Spleen (tissue), 11 donors: ENCODE data around the gene ALG14. TPM values are rescaled to one million over a fixed set of nuclear protein-coding genes. Genes with fewer than 3 reads are reported as not detected.

ENCODE experiments used
- DNase-seq: peaks from one replicate; pipeline ENCODE4 v3.0.0-alpha.2; 2020
- H3K27ac ChIP-seq, 8 donors: fragments of 200-600 bp; sonication (generic) in 7 of 8; 1 replicate in 4 of 8; 2 replicates in 4 of 8; pipeline versions ENCODE4 v1.5.0 to v1.8.0; 2016 to 2021; ENCODE audit warnings: inconsistent platforms in 4 of 8, mild to moderate bottlenecking in 4 of 8, moderate library complexity in 1 of 8
- H3K27me3 ChIP-seq, 7 donors: fragments of 200-600 bp; sonication (generic) in 6 of 7; replicated peaks in 1 of 7; 1 replicate in 4 of 7; 2 replicates in 3 of 7; pipeline versions ENCODE4 v1.5.0 to v1.8.0; 2016 to 2021; ENCODE audit warnings: inconsistent platforms in 3 of 7, mild to moderate bottlenecking in 1 of 7
- H3K36me3 ChIP-seq, 6 donors: fragments of 200-600 bp; sonication (generic) in 5 of 6; 1 replicate in 4 of 6; 2 replicates in 2 of 6; pipeline versions ENCODE4 v1.5.0 to v1.8.0; 2016 to 2021; ENCODE audit warnings: inconsistent platforms in 2 of 6
- H3K4me1 ChIP-seq, 6 donors: fragments of 200-600 bp; sonication (generic) in 5 of 6; 1 replicate in 3 of 6; 2 replicates in 3 of 6; pipeline versions ENCODE4 v1.5.0 to v1.8.0; 2016 to 2021; ENCODE audit warnings: inconsistent platforms in 3 of 6
- H3K4me3 ChIP-seq, 8 donors: fragments of 200-600 bp; sonication (generic) in 7 of 8; 1 replicate in 4 of 8; 2 replicates in 4 of 8; pipeline versions ENCODE4 v1.5.0 to v1.8.0; 2016 to 2021; ENCODE audit warnings: inconsistent platforms in 4 of 8, mild to moderate bottlenecking in 4 of 8, moderate library complexity in 2 of 8
- H3K9me3 ChIP-seq, 8 donors: fragments of 200-600 bp; sonication (generic) in 7 of 8; 1 replicate in 4 of 8; 2 replicates in 4 of 8; pipeline versions ENCODE4 v1.5.0 to v1.8.0; 2016 to 2021; ENCODE audit warnings: inconsistent platforms in 4 of 8
- POLR2A ChIP-seq, 3 donors: fragments of 450-650 bp; IDR thresholded peaks; one replicate each; pipeline ENCODE4 v1.5.1; 2017; ENCODE audit warnings: antibody characterized with exemption in 3 of 3, mild to moderate bottlenecking in 1 of 3
- POLR2AphosphoS5 ChIP-seq, 3 donors: sonication (generic); formaldehyde crosslinking; IDR thresholded peaks; one replicate each; pipeline ENCODE4 v1.5.1; 2017; ENCODE audit warnings: antibody characterized with exemption in 3 of 3
- WGBS, 5 donors: extraction: QIAGEN DNeasy Blood & Tissue Kit in 3 of 5; methylation state at CpG; one replicate each; pipeline versions ENCODE4 v1.1.5 to v1.1.7; 2013 to 2018; 5-methylcytosine and 5-hydroxymethylcytosine counted together
- intact Hi-C: fragments of 100-400 bp; cut with DNase I; formaldehyde crosslinking; loops from one replicate; pipeline ENCODE4 v1.15.0; 2023; ENCODE audit warnings: low total_unique reads
- polyA plus RNA-seq, 3 donors: library from polyadenylated mRNA; stranded (reverse); fragments of 200-250 nt; gene quantifications; one replicate each; pipeline ENCODE4 v1.2.1, GENCODE V29; 2013
- total RNA-seq, 7 donors: library from RNA; depleted of rRNA in 3 of 7; stranded (reverse); fragments of >200 nt in 3 of 7; fragmentation: NEBNext Ultra II Directional in 4 of 7; extraction: Animal tissue kit (Norgen Biotek cat#: 25700) in 4 of 7; gene quantifications; one replicate each; pipeline versions ENCODE4 v1.1.0 to v1.2.1, GENCODE V29; 2016 to 2021
- TF ChIP-seq, protein P1 (sequence below), 11 experiments: fragments of 200-600 bp in 7 of 11; fragments of 450-650 bp in 4 of 11; sonication (generic) in 4 of 11; IDR thresholded peaks in 8 of 11; conservative IDR thresholded peaks in 3 of 11; 1 replicate in 7 of 11; 2 replicates in 4 of 11; pipeline versions ENCODE4 v1.4.0 to v1.8.0; 2016 to 2021; ENCODE audit warnings: antibody characterized with exemption in 11 of 11, inconsistent platforms in 4 of 11, mild to moderate bottlenecking in 1 of 11
- donor health status: healthy with polysubstance abuse.
- donor health status: DM: no; HTN: no; CAD: no; lungs with moderate emphysema.
- donor health status: DM: no; HTN: no; CAD: no.
- donor health status: Bipolar disorder and iron deficiency.
- donor health status: healthy.
- donor health status: DM: no; HTN: no; CAD: no.
- donor health status: DM: yes; HTN: yes; CAD: no.

Gene ALG14
- total and polyA plus RNA-seq, 10 donors: 0.78 to 6.0 (median 1.2) TPM

DNA sequence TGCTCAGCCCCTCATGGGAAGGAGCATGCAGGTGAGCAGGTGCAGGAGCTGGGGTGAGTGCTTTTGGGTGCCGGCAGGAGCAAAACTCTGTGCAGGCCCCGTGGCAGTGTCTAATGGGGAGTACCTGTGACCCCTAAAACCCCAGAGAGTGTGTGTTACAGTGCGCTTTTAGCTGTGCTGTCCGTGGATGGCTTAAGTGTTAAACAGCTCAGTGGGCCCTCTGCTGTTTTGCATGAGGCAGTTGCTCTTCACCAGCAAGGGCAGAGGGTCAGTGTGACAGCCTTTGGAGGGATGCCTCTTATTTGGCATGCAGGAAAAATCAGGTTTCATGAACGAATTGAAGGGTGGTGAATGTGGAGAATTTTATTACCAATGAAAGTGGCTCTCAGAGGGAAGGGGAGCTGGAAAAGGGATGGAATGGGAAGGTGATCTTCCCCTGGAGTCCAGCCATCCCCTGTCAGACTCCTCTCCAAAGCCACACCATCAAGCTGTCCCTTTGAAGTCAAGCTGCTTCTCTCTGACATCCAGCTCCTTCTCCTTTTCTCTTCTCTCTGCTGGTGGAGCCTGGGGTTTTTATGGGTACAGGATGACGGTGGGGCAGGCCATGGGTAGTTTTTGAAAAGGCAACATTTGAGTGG, 17.0 kb upstream of the ALG14 start:
- peaks cover 0 to 6% (median 0%) of the 10 kb centered on the region in 7 donors for H3K27me3 ChIP-seq
- TF ChIP-seq POLR2AphosphoS5 (IDR thresholded peaks at IDR 0.05) (no peak), POLR2A (IDR thresholded peaks at IDR 0.05) (no peak)
- TF ChIP-seq, protein P1, sequence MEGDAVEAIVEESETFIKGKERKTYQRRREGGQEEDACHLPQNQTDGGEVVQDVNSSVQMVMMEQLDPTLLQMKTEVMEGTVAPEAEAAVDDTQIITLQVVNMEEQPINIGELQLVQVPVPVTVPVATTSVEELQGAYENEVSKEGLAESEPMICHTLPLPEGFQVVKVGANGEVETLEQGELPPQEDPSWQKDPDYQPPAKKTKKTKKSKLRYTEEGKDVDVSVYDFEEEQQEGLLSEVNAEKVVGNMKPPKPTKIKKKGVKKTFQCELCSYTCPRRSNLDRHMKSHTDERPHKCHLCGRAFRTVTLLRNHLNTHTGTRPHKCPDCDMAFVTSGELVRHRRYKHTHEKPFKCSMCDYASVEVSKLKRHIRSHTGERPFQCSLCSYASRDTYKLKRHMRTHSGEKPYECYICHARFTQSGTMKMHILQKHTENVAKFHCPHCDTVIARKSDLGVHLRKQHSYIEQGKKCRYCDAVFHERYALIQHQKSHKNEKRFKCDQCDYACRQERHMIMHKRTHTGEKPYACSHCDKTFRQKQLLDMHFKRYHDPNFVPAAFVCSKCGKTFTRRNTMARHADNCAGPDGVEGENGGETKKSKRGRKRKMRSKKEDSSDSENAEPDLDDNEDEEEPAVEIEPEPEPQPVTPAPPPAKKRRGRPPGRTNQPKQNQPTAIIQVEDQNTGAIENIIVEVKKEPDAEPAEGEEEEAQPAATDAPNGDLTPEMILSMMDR (IDR thresholded peaks at IDR 0.05 in 8 of 11, conservative IDR thresholded peaks at IDR 0.05 in 3 of 11): no peak
- H3K4me1 ChIP-seq: no peaks in the 10 kb centered on the region
- no peaks in the 10 kb centered on the region for H3K36me3 ChIP-seq
- H3K9me3 ChIP-seq: peaks cover 0 to 16% (median 5%) of the 10 kb centered on the region in 8 donors
- no peak for DNase-seq
- intact Hi-C loops: loop anchor here (10.0 kb wide), 1 partner anchor 145 kb away; the partner anchor contains the start of gene RWDD3
- 88 to 90% (median 89%) methylated on average over 4 to 6 of the region's 6 CpGs for WGBS, 5 donors
- H3K4me3 ChIP-seq: no peak overlapping the region
- H3K27ac ChIP-seq: no peak overlapping the region

DNA sequence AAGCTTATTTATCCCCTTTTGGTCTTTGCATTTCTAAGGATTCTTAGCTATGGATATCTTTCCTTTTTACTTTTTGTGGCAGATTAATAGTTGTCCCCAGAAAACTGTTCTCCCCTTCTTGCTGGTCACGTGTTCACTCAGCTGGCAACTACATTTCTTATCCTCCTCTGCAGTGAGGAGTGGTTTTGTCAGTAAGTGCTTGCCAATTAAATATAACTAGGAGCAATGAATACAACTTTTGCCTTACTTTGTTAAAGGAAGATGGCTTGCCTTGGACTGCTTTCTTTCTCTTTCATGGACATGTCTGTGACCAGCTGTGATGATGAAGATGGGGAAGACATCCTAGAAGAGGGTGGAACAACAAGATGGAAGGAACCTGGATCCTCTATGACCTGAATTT, 15.6 kb upstream of the ALG14 start:
- intact Hi-C loops: loop anchor here (10.0 kb wide), 1 partner anchor 146 kb away; the partner anchor contains the start of gene RWDD3
- Histone ChIP-seq H3K9me3 (peaks cover 0 to 16% (median 5%) of the 10 kb centered on the region in 8 donors), H3K36me3 (no peaks in the 10 kb centered on the region), H3K27me3 (peaks cover 0 to 6% (median 0%) of the 10 kb centered on the region in 7 donors), H3K4me3 (no peak overlapping the region), H3K27ac (no peak overlapping the region), H3K4me1 (no peaks in the 10 kb centered on the region)
- no peak for DNase-seq
- no peak for TF ChIP-seq POLR2AphosphoS5 (IDR thresholded peaks at IDR 0.05)
- TF ChIP-seq POLR2A (IDR thresholded peaks at IDR 0.05): no peak
- TF ChIP-seq, protein P1 (IDR thresholded peaks at IDR 0.05 in 8 of 11, conservative IDR thresholded peaks at IDR 0.05 in 3 of 11): no peak
- WGBS, 5 donors: 65 to 96% (median 81%) methylated on average over 1 of the region's 1 CpG

DNA sequence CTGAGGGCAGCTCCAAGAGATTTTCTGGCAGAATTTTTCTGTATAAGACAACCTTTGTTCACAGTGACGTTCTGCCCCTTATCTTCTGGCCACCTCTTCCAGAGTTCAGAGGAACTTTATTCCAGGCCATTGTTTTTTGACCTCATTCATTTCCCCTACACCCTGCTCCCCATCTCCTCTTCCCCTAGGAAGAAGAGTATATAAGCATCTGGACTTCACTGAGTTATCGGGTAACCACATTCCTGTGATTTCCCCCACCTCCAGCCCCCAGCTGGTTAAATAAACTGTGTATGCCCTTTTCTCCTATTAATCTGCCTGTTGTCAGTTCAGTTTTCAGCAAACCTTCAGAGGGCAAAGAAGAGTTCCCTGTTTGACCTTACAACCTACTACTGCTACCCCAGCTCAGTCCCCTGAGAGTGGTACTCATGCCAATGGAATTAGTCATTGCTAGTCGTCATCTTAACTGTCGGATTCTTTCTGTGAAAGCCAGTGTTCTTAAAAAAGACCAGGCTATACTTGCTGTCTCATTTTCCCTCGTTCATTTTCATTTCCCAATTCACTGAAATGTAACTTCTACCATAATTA, 14.3 kb upstream of the ALG14 start:
- TF ChIP-seq POLR2A (IDR thresholded peaks at IDR 0.05) (no peak), POLR2AphosphoS5 (IDR thresholded peaks at IDR 0.05) (no peak)
- TF ChIP-seq, protein P1 (IDR thresholded peaks at IDR 0.05 in 8 of 11, conservative IDR thresholded peaks at IDR 0.05 in 3 of 11): no peak
- intact Hi-C loops: loop anchor here (10.0 kb wide), 1 partner anchor 148 kb away; the partner anchor contains the start of gene RWDD3
- no peak overlapping the region for H3K27ac ChIP-seq
- WGBS, 5 donors: 38 to 61% (median 49%) methylated on average over 5 of the region's 5 CpGs
- DNase-seq: no peak
- H3K4me3 ChIP-seq: no peak overlapping the region
- no peaks in the 10 kb centered on the region for H3K36me3 ChIP-seq
- peaks cover 0 to 6% (median 0%) of the 10 kb centered on the region in 7 donors for H3K27me3 ChIP-seq
- no peaks in the 10 kb centered on the region for H3K4me1 ChIP-seq
- H3K9me3 ChIP-seq: peaks cover 0 to 16% (median 5%) of the 10 kb centered on the region in 8 donors

DNA sequence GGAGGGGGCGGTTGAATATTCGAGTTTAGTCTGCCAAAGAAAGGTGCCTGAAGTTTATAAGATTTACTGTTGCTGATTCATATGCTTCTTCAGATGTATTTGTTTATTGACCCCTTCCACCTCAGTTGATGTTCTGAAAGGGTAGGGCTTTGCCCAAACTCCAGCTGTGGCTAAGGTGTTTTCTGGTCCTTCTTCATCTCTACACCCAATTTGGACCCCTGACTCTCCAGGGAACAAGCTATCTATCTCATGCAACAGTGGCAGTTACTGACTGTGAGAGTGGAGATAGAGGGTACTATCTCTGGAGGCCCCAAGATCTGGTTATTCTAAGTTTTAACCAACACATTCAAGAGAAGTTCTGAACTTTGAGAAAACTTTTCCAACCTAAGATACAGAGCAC, 12.6 kb upstream of the ALG14 start:
- Histone ChIP-seq H3K36me3 (no peaks in the 10 kb centered on the region), H3K27ac (no peak overlapping the region), H3K9me3 (peaks cover 0 to 10% (median 4%) of the 10 kb centered on the region in 8 donors), H3K27me3 (peaks cover 0 to 3% (median 0%) of the 10 kb centered on the region in 7 donors), H3K4me1 (no peaks in the 10 kb centered on the region), H3K4me3 (no peak overlapping the region)
- intact Hi-C loops: loop anchor here (10.0 kb wide), 1 partner anchor 149 kb away; the partner anchor contains the start of gene RWDD3
- no peak for TF ChIP-seq POLR2A (IDR thresholded peaks at IDR 0.05)
- TF ChIP-seq POLR2AphosphoS5 (IDR thresholded peaks at IDR 0.05): no peak
- TF ChIP-seq, protein P1 (IDR thresholded peaks at IDR 0.05 in 8 of 11, conservative IDR thresholded peaks at IDR 0.05 in 3 of 11): no peak
- no peak for DNase-seq
- 72 to 85% (median 75%) methylated on average over 2 of the region's 2 CpGs for WGBS, 5 donors
